ENCODE results near the gene UBL3.
A peak's percentile ranks its signal among the peaks of the same experiment; 100 is the strongest.

UBL3 gene

DNA sequence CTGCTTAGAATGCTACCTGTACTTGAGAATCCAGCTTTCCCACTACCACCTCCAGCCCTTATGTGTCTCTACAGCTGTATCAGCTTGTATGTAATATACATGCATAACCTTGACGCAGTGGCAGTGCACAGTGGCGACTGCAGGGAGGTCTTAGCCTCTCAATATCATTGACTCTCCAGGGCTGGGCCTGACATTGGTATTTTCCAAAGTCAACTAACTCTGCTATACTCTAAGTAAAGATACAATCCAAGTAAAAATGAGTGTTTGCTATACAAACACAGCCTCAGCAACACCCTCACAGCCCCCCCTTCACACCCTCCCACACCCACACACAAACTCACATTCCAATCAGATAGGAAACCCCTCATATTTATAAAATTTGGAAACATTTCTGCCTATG is 6.7 kb upstream of the UBL3 start:
- no peak for DNase-seq (ENCODE audit: low read depth in 2 of 2)

GRCh38 chr13:29856426-29856825 is 6.0 kb upstream of the UBL3 start:
- DNase-seq (ENCODE audit: low read depth in 2 of 2), result no peak

- no peak for DNase-seq (ENCODE audit: low read depth in 2 of 2)
These were observed 5.4 kb upstream of the UBL3 start for GRCh38 chr13:29855784-29856183.

DNA sequence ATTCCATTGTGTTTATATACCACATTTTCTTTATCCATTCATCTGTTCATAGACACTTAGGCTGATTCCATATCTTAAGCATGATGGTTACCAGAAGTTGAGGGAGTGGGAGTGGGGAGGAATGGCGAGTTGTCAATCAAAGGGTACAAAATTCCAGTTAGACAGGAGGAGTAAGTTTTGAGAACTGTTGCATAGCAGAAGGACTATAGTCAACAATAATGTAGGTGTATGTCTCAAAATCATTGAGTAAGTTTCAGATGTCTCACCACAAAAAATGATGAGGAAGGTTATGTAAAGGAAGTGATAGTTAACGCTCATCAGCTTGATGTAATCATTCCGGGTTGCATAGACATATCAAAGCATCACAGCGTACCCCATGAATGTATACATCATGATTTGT is 4.6 kb upstream of the UBL3 start:
- DNase-seq (ENCODE audit: low read depth in 2 of 2), result no peak

DNA sequence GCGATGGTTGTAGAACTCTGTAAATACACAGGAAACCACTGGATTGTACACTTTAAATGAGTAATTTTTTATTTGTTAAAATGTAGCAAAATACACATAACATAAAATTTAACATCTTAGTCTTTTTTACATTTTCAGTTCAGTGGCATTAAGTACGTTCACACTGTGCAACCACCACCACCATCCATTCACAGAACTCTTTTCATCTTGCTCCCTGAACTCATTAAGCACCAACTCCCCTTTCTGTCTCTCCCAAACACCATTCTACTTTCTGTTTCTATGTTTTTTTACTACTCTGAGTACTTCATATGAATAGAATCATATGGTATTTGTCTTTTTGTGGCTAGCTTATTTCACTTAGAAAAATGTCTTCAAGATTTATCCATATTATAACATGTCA is 2.7 kb upstream of the UBL3 start:
- DNase-seq (ENCODE audit: low read depth in 2 of 2), result no peak

DNA sequence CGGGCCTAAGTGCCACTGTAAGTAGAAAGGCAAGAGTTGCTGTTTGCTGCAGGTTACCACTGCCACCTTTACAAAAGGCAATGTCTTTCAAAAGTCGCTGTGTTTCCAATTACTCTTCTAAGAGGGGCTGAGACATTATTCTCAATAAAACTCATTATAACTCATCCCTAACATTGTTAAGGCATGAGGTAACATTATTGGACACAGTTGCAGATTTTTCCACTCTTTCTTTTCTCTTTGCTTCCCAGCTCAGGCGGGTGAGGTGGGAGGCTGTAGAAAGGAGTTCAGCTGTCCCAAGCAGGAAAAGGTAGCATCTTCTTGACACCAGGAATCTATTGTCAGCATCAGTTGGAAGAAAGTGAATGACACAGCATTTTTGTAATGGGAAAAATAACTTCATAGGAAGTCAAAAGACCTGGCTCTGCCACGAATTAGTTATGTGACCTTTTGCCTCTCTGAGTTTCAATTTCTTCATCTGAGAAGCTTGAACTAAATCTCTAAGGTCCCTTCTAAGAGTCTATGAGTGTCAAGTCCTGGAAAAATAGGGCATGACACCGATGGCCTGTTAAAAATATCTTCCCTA is 2.1 kb upstream of the UBL3 start:
- no peak for DNase-seq (ENCODE audit: low read depth in 2 of 2)

DNA sequence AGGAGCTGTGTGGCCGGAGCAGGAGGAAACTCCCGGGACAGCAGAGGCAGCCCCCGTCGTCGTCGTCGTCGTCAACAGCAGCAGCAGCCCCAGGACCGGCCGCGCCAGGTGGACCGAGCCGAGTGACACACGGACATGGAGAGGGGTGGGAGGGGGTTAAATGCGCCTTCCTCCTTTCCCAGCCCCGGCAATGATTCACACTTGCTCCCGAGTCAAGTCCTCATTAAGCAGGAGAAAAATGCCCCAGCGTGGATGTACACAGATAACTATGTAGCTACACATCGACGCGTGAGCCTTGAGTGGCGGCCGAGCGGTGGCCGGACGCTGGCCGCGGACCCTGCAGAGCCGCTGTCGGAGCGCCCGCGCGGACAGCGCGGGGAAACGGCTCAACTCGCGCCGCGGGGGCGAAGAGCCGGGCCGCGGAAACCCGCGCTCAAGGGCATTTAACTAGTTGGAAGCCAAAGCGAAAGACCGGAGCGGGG is 645 bp downstream of the UBL3 start:
- DNase-seq (ENCODE audit: low read depth in 2 of 2), result peak in 1 of 2 donors; percentile 14

DNA sequence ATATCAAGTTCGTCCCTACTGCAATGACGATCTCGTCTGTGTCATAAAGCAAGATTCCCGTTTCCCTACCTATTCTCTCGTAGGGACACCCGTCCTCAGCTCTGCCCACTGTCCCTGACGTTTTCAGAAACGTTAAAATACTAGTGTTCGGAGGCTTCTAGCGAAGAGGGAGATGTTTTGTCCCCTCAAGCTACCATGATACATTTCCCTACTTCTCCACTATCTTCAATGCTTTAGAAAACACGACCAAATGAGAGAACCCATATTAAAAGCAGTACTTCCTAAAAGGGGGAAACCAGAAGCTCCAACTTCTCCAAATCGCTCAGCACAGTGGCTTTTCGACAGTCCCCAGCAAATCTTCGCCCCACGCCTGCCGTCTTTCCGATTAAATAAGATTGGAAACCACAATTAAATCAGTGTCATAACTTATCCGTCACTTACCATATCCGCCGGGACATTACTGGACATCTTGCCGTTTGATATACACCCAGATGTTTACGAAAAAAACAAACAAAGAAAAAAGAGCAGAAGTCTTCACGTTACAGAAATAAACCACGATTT is 1.3 kb downstream of the UBL3 start:
- DNase-seq (ENCODE audit: low read depth in 2 of 2), result no peak

DNA sequence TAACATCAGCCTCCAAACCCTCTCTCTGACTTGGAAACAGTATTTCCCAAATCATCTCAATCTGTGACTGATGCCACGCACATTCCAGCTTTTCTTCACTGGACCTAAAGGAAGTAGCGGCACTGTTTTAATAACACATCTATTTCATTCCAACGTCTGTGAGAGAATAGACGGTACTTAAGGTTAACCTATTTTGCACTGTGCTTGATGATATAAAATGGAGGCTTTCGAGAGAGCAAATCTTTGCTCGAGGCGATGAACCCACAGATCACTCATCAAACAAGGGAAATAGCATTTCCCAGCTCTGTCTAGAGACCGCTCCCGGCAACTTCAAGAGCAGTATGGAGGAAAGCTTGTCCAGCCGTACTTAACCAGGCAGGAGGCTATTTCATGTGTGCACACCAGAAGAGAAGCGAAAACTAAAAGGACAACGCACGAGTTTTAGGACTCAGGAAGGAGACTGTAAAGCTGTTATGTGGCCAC is 2.9 kb downstream of the UBL3 start:
- DNase-seq (ENCODE audit: low read depth in 2 of 2), result no peak

- no peak for DNase-seq (ENCODE audit: low read depth in 2 of 2)
These were observed 3.8 kb downstream of the UBL3 start for GRCh38 chr13:29846475-29847256.

- no peak for DNase-seq (ENCODE audit: low read depth in 2 of 2)
These were observed 4.9 kb downstream of the UBL3 start for GRCh38 chr13:29845440-29846056.

DNA sequence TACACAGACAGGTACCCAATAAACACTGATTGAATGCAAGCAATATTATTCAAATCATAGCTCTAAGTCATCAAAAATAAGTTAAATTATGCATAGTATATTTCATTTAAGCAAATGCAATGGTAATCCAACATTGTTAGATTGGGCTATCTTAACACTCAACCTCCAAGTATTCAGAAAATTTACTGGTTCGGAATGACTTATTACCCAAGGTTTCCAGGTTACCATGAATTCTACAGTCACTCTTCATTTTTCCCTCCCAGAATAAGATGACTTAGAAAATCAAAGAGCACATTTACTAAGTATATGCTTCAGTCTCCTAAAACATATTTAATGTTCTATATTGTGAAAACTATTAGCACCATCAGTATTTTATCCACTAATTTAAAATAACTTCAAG is 6.0 kb downstream of the UBL3 start:
- no peak for DNase-seq (ENCODE audit: low read depth in 2 of 2)

GRCh38 chr13:29840585-29840984 is 9.8 kb downstream of the UBL3 start:
- DNase-seq (ENCODE audit: low read depth in 2 of 2), result no peak

GRCh38 chr13:29835280-29836061 is 14.9 kb downstream of the UBL3 start:
- no peak for DNase-seq (ENCODE audit: low read depth in 2 of 2)

DNA sequence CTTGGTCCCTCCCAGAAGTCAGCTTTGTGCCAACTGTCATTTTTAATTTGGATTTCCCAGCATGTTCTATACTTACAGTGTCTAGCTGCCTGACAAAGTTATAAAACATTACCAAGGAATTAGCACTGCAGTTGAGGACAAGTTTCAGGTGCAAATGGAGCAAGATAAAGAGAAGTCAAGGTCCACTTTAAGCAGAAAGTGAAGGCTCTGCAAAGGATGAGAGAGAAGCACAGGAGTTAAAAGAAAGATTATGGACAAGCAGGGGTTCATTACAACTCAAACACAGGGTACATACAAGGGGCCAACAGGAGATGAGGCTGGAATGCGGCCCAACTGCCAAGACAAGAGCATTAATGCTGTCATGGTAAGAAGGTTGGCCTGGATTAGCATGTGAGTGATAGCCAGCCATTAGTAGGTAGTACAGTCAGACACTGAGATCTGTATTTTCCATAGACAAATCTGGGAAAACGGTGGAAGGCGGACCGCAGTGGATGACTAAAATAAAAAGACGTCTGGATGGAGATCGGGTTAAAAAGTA is 17.6 kb downstream of the UBL3 start:
- no peak for DNase-seq (ENCODE audit: low read depth in 2 of 2)

DNA sequence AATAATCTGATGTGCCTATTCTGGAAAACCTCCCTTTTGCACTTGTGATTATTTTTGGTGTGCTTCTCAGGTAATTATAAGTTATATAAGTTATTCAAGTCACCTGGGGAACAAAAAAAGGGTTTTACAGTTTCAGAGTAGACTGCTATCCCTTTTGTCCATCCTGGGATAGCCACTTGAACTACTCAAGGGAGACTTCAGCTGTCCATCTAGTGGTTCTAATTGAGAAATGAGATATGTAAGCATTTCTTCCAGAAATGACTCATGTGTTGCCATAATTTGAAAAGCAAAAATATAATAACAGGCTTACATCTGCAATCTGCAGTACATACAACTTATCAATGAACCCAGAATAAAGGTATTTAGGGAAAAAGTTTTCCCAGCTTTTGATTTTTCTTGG is 20.4 kb downstream of the UBL3 start:
- no peak for DNase-seq (ENCODE audit: low read depth in 2 of 2)

GRCh38 chr13:29819143-29819542 is 31.3 kb downstream of the UBL3 start:
- DNase-seq (ENCODE audit: low read depth in 2 of 2), result no peak

- DNase-seq (ENCODE audit: low read depth in 2 of 2), result no peak
These were observed 32.6 kb downstream of the UBL3 start for GRCh38 chr13:29817604-29818378.

- DNase-seq (ENCODE audit: low read depth in 2 of 2), result no peak
These were observed 33.7 kb downstream of the UBL3 start for GRCh38 chr13:29816715-29817114.

DNA sequence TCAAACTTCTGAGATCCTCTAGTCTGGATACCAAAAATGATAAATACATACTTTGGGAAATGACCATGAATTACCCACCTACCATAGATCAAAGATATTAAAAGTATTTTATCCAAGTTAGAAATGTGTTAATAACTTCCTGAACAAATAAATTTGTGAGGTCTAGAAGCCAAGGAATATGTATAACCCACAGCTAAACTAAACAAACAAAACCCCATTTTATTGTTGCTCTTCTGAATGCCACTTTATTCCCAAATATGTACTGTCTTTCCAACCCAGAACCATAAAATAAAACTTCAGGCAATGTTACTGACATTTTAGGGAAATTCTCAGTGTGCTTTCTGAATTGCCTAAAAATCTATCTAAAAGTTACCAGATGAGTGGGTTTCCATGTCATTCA is 35.1 kb downstream of the UBL3 start:
- DNase-seq (ENCODE audit: low read depth in 2 of 2), result no peak

- DNase-seq (ENCODE audit: low read depth in 2 of 2), result no peak
These were observed 39.5 kb downstream of the UBL3 start for GRCh38 chr13:29810898-29811297.
